Measurements from ENCODE around the gene RNF208.

DNA sequence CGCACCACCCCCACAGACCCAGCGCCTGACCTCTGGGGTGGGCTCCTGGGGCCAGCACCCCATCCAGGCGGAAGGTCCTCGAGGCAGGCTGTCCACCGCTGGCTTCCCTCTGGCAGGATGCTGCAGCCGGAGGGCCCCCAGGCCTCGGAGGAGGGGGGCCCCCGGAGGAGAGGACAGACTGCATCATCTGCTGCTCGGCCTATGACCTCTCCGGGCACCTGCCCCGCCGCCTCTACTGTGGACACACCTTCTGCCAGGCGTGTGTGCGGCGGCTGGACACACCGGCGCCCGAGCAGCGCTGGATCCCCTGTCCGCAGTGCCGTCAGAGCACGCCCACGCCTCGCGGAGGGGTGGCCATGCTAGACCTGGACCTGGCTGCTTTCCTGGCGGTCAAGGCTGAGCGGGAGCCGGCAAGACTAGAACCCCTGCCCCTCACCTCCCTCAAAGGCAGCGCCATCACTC lies 6.5 kb upstream of the RNF208 start:
- TF ChIP-seq POLR2AphosphoS5 (IDR thresholded peaks at IDR 0.05; ENCODE audit: borderline replicate concordance, low read depth, low read length) (no peak), EZH2 (IDR thresholded peaks at IDR 0.05) (no peak), FOXP2 (optimal IDR thresholded peaks at IDR 0.05; ENCODE audit: control extremely low read depth, extremely low read length, insufficient read depth) (no peak)

Measured in SK-N-MC (cell line).